ENCODE measurements around the gene ACAA1. TPM values are rescaled to one million over a fixed set of nuclear protein-coding genes. Genes with fewer than 3 reads are reported as not detected.
A peak's percentile ranks its signal among the peaks of the same experiment; 100 is the strongest.

Gene ACAA1
- total and polyA plus RNA-seq, 12 donors = 76.4 to 136 (median 117) TPM

- Histone ChIP-seq H3K27me3 (no peaks in the 10 kb centered on the region), H3K4me3 (no peak overlapping the region), H3K27ac (no peak overlapping the region), H3K4me1 (peaks cover 3 to 69% (median 46%) of the 10 kb centered on the region in 9 donors), H3K9me3 (no peaks in the 10 kb centered on the region), H3K36me3 (peaks cover 0 to 69% (median 45%) of the 10 kb centered on the region in 9 donors)
- DNase-seq = no peak
- 84 to 88% methylated on average over 10 of the region's 10 CpGs for WGBS, 2 donors
- ATAC-seq = no peak
- TF ChIP-seq, protein P1, sequence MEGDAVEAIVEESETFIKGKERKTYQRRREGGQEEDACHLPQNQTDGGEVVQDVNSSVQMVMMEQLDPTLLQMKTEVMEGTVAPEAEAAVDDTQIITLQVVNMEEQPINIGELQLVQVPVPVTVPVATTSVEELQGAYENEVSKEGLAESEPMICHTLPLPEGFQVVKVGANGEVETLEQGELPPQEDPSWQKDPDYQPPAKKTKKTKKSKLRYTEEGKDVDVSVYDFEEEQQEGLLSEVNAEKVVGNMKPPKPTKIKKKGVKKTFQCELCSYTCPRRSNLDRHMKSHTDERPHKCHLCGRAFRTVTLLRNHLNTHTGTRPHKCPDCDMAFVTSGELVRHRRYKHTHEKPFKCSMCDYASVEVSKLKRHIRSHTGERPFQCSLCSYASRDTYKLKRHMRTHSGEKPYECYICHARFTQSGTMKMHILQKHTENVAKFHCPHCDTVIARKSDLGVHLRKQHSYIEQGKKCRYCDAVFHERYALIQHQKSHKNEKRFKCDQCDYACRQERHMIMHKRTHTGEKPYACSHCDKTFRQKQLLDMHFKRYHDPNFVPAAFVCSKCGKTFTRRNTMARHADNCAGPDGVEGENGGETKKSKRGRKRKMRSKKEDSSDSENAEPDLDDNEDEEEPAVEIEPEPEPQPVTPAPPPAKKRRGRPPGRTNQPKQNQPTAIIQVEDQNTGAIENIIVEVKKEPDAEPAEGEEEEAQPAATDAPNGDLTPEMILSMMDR (IDR thresholded peaks at IDR 0.05) = no peak
- intact Hi-C loops (cut with DNase I) = loop anchor here in 6 of 10 donors (10.0 kb wide), 4 partner anchors 111 to 351 kb away; partner anchors contain the start of genes ACVR2B (in 2 of the 6) and XYLB (in 2 of the 6)
These were observed 3.1 kb downstream of the ACAA1 start for GRCh38 chr3:38133557-38134405.

DNA sequence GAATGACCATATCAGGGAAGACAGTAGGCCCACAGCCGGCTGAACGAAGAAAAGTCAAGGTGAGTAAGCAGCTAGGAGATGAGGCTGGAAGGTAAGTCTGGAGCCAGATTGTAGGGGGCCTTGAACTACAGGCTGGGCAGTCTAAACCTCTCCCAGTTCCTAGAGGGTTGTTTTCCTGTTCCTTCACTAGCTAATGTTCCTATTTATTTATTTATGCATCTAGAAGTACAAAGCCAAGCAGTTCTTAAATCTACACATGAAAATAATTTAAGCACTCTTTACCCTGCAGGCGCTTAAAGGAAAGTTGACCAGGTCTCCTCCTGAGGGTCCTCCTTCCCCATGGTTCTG lies 3.7 kb downstream of the ACAA1 start:
- TF ChIP-seq, protein P1 (IDR thresholded peaks at IDR 0.05) = no peak
- Histone ChIP-seq H3K27ac (no peak overlapping the region), H3K9me3 (no peaks in the 10 kb centered on the region), H3K4me3 (no peak overlapping the region), H3K27me3 (no peaks in the 10 kb centered on the region), H3K4me1 (peaks cover 3 to 75% (median 48%) of the 10 kb centered on the region in 9 donors), H3K36me3 (peaks cover 0 to 75% (median 51%) of the 10 kb centered on the region in 9 donors)
- intact Hi-C loops (cut with DNase I) = loop anchor here in 6 of 10 donors (10.0 kb wide), 4 partner anchors 112 to 352 kb away; partner anchors contain the start of genes ACVR2B (in 2 of the 6) and XYLB (in 2 of the 6)
- DNase-seq (no peak), ATAC-seq (no peak)
- WGBS, 2 donors = 91 to 96% methylated on average over 3 of the region's 3 CpGs

DNA sequence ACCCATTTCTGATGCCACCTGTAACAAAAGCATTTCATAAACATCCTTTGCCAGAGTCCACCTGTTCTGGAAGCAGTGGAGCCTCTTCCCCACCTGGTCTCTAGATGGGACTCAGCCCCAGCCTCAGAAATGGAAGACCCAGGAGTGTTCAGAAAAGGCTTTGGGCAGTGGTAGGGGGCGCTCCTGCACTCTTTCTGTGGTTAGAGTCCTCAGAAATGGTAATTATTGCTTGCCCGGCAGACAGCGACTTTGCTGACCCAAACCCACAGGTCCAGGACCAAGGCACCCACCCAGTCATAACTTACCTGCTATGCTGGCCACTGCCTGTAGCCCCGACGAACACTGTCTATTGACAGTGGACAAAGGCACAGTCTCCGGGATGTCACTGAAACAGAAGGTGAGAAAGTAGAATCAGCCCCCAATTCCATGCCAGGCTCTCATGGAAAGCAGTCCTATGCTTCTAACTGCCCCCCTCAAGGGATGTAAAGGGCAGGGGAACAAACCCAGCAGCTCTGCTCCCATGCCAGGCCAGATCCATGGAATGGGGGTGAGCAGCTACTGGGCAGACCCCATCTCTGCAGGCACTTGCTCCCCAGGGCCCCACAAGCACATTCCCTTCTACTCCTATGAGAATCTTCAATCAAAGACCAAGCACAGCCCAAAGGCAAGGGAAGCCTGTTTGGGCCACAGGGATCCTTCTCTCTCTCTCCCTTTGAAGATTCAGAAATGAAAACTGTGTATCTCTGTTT lies 5.1 kb downstream of the ACAA1 start:
- ATAC-seq = no peak
- WGBS, 2 donors = 68 to 71% methylated on average over 6 of the region's 6 CpGs
- TF ChIP-seq, protein P1 (IDR thresholded peaks at IDR 0.05) = peak in 4 of 9 donors; percentile 16 to 42 (median 36)
- H3K27me3 ChIP-seq = no peaks in the 10 kb centered on the region
- peak overlapping the region in 3 of 10 donors; percentile 10 to 62 (median 20) for H3K27ac ChIP-seq
- H3K36me3 ChIP-seq = peaks cover 0 to 89% (median 64%) of the 10 kb centered on the region in 9 donors
- no peak for DNase-seq
- no peak overlapping the region for H3K4me3 ChIP-seq
- H3K9me3 ChIP-seq = no peaks in the 10 kb centered on the region
- intact Hi-C loops (cut with DNase I) = loop anchor here in 6 of 10 donors (10.0 kb wide), 4 partner anchors 113 to 353 kb away; partner anchors contain the start of genes ACVR2B (in 2 of the 6) and XYLB (in 2 of the 6)
- peaks cover 0 to 75% (median 46%) of the 10 kb centered on the region in 9 donors for H3K4me1 ChIP-seq

- ATAC-seq = peak in 6 of 8 donors; percentile 10 to 42 (median 32)
- intact Hi-C loops (cut with DNase I) = loop anchor here in 6 of 10 donors (10.0 kb wide), 4 partner anchors 114 to 354 kb away; partner anchors contain the start of genes ACVR2B (in 2 of the 6) and XYLB (in 2 of the 6)
- Histone ChIP-seq H3K4me1 (peaks cover 0 to 68% (median 39%) of the 10 kb centered on the region in 9 donors), H3K4me3 (no peak overlapping the region), H3K36me3 (peaks cover 0 to 100% (median 76%) of the 10 kb centered on the region in 9 donors), H3K27me3 (no peaks in the 10 kb centered on the region), H3K27ac (peak overlapping the region in 6 of 10 donors; percentile 15 to 62 (median 42)), H3K9me3 (no peaks in the 10 kb centered on the region)
- DNase-seq = no peak
- TF ChIP-seq, protein P1 (IDR thresholded peaks at IDR 0.05) = no peak
- WGBS, 2 donors = 39 to 58% methylated on average over 3 of the region's 3 CpGs
These were observed 6.3 kb downstream of the ACAA1 start for GRCh38 chr3:38130631-38131065.
